Glutamatergic neuron (in vitro differentiated cells): ENCODE data around the gene UPK1B. TPM values are rescaled to one million over a fixed set of nuclear protein-coding genes. Genes with fewer than 3 reads are reported as not detected.

ENCODE experiments used
- DNase-seq: peaks from one replicate; pipeline ENCODE4 v3.0.0; 2022
- H3K27ac Mint-ChIP-seq: one replicate; pipeline ENCODE4 v1.8.0; 2020; ENCODE audit warnings: mild to moderate bottlenecking, mixed read lengths, inconsistent platforms; ENCODE audit not compliant: unreplicated experiment
- H3K27me3 Mint-ChIP-seq: one replicate; pipeline ENCODE4 v1.8.0; 2020; ENCODE audit warnings: mild to moderate bottlenecking, moderate library complexity, mixed read lengths, inconsistent platforms; ENCODE audit not compliant: unreplicated experiment
- H3K36me3 Mint-ChIP-seq: one replicate; pipeline ENCODE4 v1.8.0; 2020; ENCODE audit warnings: mild to moderate bottlenecking, mixed read lengths, inconsistent platforms; ENCODE audit not compliant: unreplicated experiment
- H3K4me1 Mint-ChIP-seq: one replicate; pipeline ENCODE4 v1.8.0; 2020; ENCODE audit warnings: mild to moderate bottlenecking, low read depth, mixed read lengths, inconsistent platforms; ENCODE audit not compliant: unreplicated experiment
- H3K4me3 Mint-ChIP-seq: one replicate; pipeline ENCODE4 v1.8.0; 2020; ENCODE audit warnings: mild to moderate bottlenecking, mixed read lengths, inconsistent platforms; ENCODE audit not compliant: unreplicated experiment
- H3K9me3 Mint-ChIP-seq: one replicate; pipeline ENCODE4 v1.8.0; 2020; ENCODE audit warnings: mild to moderate bottlenecking, moderate library complexity, mixed read lengths, inconsistent platforms; ENCODE audit not compliant: unreplicated experiment
- total RNA-seq: library from RNA; stranded (reverse); fragmentation: NEBNext Ultra II Directional; extraction: Animal tissue kit (Norgen Biotek cat#: 25700); gene quantifications from one replicate; pipeline ENCODE4 v1.2.1, GENCODE V29; 2021; ENCODE audit not compliant: unreplicated experiment
- TF ChIP-seq, protein P1 (sequence below): fragments of 200-600 bp; sonication (generic); IDR thresholded peaks from one replicate; pipeline ENCODE4 v1.5.0; 2021; ENCODE audit not compliant: partially characterized antibody, unreplicated experiment

UPK1B gene
- total RNA-seq, 1 donor from 2014 or later = not detected

DNA sequence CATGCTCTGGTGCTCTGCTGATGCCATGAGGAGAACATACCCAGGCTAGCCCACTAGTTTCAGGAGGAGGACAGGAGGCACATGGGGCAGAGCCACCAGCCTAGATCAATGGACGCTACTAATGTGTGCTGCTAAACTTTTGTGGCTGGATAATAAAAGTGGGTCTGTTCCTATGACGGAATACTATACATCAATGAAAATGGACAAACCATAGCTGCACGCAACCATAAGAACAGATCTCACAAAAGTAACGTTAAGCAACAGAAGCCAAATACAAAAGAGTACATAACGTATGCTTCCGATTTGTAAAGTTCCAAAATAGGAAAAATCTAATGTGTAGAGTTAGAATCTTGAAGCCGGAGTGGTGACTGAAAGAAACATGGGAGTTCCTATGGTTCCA, 55.8 kb downstream of the UPK1B start:
- no peaks in the 10 kb centered on the region for H3K9me3 Mint-ChIP-seq
- TF ChIP-seq, protein P1, sequence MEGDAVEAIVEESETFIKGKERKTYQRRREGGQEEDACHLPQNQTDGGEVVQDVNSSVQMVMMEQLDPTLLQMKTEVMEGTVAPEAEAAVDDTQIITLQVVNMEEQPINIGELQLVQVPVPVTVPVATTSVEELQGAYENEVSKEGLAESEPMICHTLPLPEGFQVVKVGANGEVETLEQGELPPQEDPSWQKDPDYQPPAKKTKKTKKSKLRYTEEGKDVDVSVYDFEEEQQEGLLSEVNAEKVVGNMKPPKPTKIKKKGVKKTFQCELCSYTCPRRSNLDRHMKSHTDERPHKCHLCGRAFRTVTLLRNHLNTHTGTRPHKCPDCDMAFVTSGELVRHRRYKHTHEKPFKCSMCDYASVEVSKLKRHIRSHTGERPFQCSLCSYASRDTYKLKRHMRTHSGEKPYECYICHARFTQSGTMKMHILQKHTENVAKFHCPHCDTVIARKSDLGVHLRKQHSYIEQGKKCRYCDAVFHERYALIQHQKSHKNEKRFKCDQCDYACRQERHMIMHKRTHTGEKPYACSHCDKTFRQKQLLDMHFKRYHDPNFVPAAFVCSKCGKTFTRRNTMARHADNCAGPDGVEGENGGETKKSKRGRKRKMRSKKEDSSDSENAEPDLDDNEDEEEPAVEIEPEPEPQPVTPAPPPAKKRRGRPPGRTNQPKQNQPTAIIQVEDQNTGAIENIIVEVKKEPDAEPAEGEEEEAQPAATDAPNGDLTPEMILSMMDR = no peak
- H3K4me3 Mint-ChIP-seq = no peak overlapping the region
- no peak overlapping the region for H3K27ac Mint-ChIP-seq
- peaks cover 3% of the 10 kb centered on the region for H3K4me1 Mint-ChIP-seq
- peaks cover 6% of the 10 kb centered on the region for H3K36me3 Mint-ChIP-seq
- no peak for DNase-seq
- no peaks in the 10 kb centered on the region for H3K27me3 Mint-ChIP-seq

DNA sequence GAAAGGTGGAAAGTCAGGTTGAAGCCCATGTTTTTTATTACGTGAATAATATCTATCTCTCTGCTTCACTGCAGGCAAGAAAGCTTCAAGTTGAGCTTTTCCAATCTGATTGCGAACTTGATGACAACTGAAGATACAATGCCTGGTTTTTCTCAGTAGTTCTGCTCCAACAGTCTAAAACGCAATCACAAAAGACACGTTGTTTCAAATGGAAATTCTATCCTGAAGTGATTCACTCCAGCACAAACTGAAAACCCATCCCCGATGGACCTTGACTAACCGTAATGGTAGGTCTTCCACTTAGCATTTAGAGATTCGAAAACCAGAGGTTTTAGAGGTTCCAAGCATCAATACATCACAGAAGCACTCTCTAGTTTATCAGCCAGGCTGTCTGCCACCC, 56.7 kb downstream of the UPK1B start:
- Mint-ChIP-seq H3K27me3 (no peaks in the 10 kb centered on the region), H3K4me1 (peaks cover 3% of the 10 kb centered on the region), H3K36me3 (peaks cover 6% of the 10 kb centered on the region), H3K4me3 (no peak overlapping the region), H3K9me3 (no peaks in the 10 kb centered on the region), H3K27ac (no peak overlapping the region)
- TF ChIP-seq, protein P1 = no peak
- no peak for DNase-seq

DNA sequence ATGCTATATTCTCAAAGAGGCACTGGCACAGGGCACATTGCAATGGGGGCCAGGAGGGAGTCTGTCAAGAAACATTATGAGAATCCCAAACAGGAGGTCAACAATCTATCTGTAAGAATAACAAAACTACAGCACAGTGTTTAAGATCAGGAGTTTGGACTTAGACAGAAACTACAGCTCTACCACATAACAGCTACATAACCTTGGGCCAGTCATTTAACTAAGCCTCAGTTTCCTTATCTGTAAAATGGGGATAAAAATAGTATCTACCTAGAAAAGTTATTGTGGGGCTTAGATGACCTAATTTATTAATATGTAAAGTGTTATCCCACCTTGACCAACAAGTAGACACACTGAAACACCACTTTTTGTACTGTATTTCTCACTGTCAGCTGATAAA, 57.3 kb downstream of the UPK1B start:
- Mint-ChIP-seq H3K27ac (no peak overlapping the region), H3K4me1 (peaks cover 3% of the 10 kb centered on the region), H3K36me3 (peaks cover 6% of the 10 kb centered on the region), H3K9me3 (no peaks in the 10 kb centered on the region), H3K4me3 (no peak overlapping the region), H3K27me3 (no peaks in the 10 kb centered on the region)
- DNase-seq = no peak
- TF ChIP-seq, protein P1 = no peak

DNA sequence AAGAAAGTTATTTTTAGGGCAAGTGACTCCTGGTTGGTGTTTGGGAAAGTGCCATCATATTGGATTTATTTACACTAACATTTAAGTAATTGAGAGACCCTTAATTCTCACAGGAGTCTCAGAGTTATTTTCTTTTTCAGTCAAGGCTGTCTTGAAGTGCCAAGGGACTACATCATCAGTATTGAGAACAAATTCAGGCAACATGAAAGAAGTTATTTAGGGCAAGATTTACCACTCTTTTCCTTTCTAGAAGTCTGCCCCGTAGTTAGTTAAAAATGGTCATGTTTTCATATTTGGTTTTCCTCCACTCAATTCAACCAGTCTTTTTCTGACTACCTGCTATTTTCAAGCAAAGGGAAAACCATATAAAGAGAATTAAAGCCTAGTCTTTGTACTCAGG, 61.2 kb downstream of the UPK1B start:
- TF ChIP-seq, protein P1 = no peak
- Mint-ChIP-seq H3K4me3 (no peak overlapping the region), H3K4me1 (no peaks in the 10 kb centered on the region), H3K9me3 (no peaks in the 10 kb centered on the region), H3K27me3 (no peaks in the 10 kb centered on the region), H3K27ac (no peak overlapping the region), H3K36me3 (no peaks in the 10 kb centered on the region)
- no peak for DNase-seq

DNA sequence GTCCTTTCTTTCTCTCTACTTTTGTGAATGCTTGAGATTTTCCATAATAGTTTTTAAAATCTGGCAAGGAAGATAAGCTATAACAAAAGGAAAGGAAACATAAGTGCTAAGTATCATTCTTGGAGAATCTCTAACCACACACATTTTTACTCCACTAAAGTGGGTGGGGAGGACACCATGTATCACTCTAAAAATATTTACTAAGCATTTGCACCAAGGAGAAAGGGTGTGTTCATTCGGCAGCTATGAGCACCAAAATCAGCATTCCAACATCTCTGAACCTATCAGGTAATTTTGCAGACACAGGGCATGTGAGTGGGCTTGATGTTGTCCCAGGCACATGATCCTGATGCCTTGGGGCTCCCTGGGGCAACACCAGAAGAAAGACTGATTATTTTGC, 61.8 kb downstream of the UPK1B start:
- Mint-ChIP-seq H3K27me3 (no peaks in the 10 kb centered on the region), H3K36me3 (no peaks in the 10 kb centered on the region), H3K27ac (no peak overlapping the region), H3K9me3 (no peaks in the 10 kb centered on the region), H3K4me1 (peaks cover 5% of the 10 kb centered on the region), H3K4me3 (no peak overlapping the region)
- DNase-seq = no peak
- TF ChIP-seq, protein P1 = no peak
